K562 (cell line): ENCODE data around the gene GDF15. TPM values are rescaled to one million over a fixed set of nuclear protein-coding genes. Genes with fewer than 3 reads are reported as not detected.

ENCODE experiments used
- ATF1 ChIP-seq, 2 experiments: fragments of 450-650 bp in 1 of 2; IDR thresholded peaks; 2 replicates each; pipeline ENCODE4 v1.6.1; 2016; ENCODE audit warnings: missing compliant biosample characterization in 1 of 2, missing genetic modification characterization in 1 of 2
- CEBPG ChIP-seq, 3 experiments: fragments of 200-800 bp in 1 of 3; sonication (Bioruptor generic) in 1 of 3; sonication (generic) in 1 of 3; formaldehyde crosslinking in 1 of 3; IDR thresholded peaks in 2 of 3; conservative IDR thresholded peaks in 1 of 3; 2 replicates each; pipeline versions ENCODE4 v1.6.1 to v1.8.0; 2016 to 2022; ENCODE audit warnings: missing compliant biosample characterization in 2 of 3, missing genetic modification characterization in 2 of 3, mild to moderate bottlenecking in 1 of 3, missing genetic modification reagents in 1 of 3
- EP400 ChIP-seq: fragments of 450-650 bp; IDR thresholded peaks from 2 replicates; pipeline ENCODE4 v1.6.1; 2017; ENCODE audit warnings: antibody characterized with exemption, mild to moderate bottlenecking, moderate library complexity
- ETS2 ChIP-seq: IDR thresholded peaks from 2 replicates; pipeline ENCODE4 v1.6.1; 2016; ENCODE audit warnings: borderline replicate concordance, missing genetic modification characterization, mild to moderate bottlenecking, moderate library complexity, missing compliant biosample characterization; ENCODE audit not compliant: poor library complexity, severe bottlenecking
- FOXJ2 ChIP-seq: fragments of 200-800 bp; sonication (Bioruptor generic); IDR thresholded peaks from 2 replicates; pipeline ENCODE4 v1.6.1; 2016; ENCODE audit warnings: missing genetic modification characterization, missing compliant biosample characterization
- HCFC1 ChIP-seq: IDR thresholded peaks from 2 replicates; pipeline ENCODE4 v1.6.1; 2012; ENCODE audit warnings: low read depth, low read length, improper control_type of control experiment
- HLTF ChIP-seq: fragments of 450-650 bp; IDR thresholded peaks from 2 replicates; pipeline ENCODE4 v1.6.1; 2016
- HMG20A ChIP-seq: fragments of 450-650 bp; formaldehyde crosslinking; conservative IDR thresholded peaks from 2 replicates; pipeline ENCODE4 v1.4.0; 2020; ENCODE audit warnings: mild to moderate bottlenecking, mixed read lengths
- MECOM ChIP-seq: fragments of 250-450 bp; sonication (Bioruptor Pico); IDR thresholded peaks from 2 replicates; pipeline ENCODE4 v1.8.0; 2022; ENCODE audit warnings: inconsistent platforms
- MEF2D ChIP-seq: conservative IDR thresholded peaks from 2 replicates; pipeline ENCODE4 v1.6.1; 2016; ENCODE audit warnings: low read depth, missing genetic modification characterization, missing compliant biosample characterization
- MEIS2 ChIP-seq: fragments of 450-650 bp; IDR thresholded peaks from 2 replicates; pipeline ENCODE4 v1.6.1; 2014; ENCODE audit warnings: mild to moderate bottlenecking; ENCODE audit not compliant: partially characterized antibody
- POLR2A ChIP-seq: fragments of 450-650 bp; conservative IDR thresholded peaks from 2 replicates; pipeline ENCODE4 v1.6.1; 2016
- RBFOX2 ChIP-seq: fragments of 200-400 bp; formaldehyde crosslinking; IDR thresholded peaks from 2 replicates; pipeline ENCODE4 v1.6.1; 2017; ENCODE audit warnings: low read depth, mild to moderate bottlenecking, low read length, moderate library complexity
- RBM34 ChIP-seq: fragments of 200-400 bp; formaldehyde crosslinking; IDR thresholded peaks from 2 replicates; pipeline ENCODE4 v1.6.1; 2018; ENCODE audit warnings: low read length, borderline replicate concordance; ENCODE audit not compliant: insufficient read depth
- SIN3B ChIP-seq: fragments of 450-650 bp; IDR thresholded peaks from 2 replicates; pipeline ENCODE4 v1.6.1; 2017; ENCODE audit warnings: low read depth, mild to moderate bottlenecking, moderate library complexity
- STAT5A ChIP-seq: IDR thresholded peaks from 2 replicates; pipeline ENCODE4 v1.6.1; 2012; ENCODE audit warnings: low read length, inconsistent platforms, borderline replicate concordance
- SUPT5H ChIP-seq: fragments of 450-650 bp; IDR thresholded peaks from 2 replicates; pipeline ENCODE4 v1.6.1; 2016
- TBP ChIP-seq: optimal IDR thresholded peaks from 2 replicates; pipeline ENCODE3; 2011; ENCODE audit warnings: low read depth, low read length, improper control_type of control experiment
- TCF7L2 ChIP-seq: fragments of 150-350 bp; IDR thresholded peaks from 2 replicates; pipeline ENCODE4 v1.6.1; 2016; ENCODE audit warnings: low read depth, mild to moderate bottlenecking, low read length, moderate library complexity
- TFAM ChIP-seq: fragments of 250-450 bp; sonication (Bioruptor Pico); conservative IDR thresholded peaks from 2 replicates; pipeline ENCODE4 v1.5.0; 2021; ENCODE audit warnings: mild to moderate bottlenecking, moderate library complexity
- ZBED1 ChIP-seq: IDR thresholded peaks from 2 replicates; pipeline ENCODE4 v1.6.1; 2014
- ZNF140 ChIP-seq: fragments of 250-450 bp; sonication (Bioruptor Pico); IDR thresholded peaks from 2 replicates; pipeline ENCODE4 v1.8.0; 2021; ENCODE audit warnings: moderate library complexity, mild to moderate bottlenecking, inconsistent platforms
- ZNF175 ChIP-seq: fragments of 200-800 bp; sonication (Bioruptor generic); IDR thresholded peaks from 2 replicates; pipeline ENCODE4 v1.6.1; 2016; ENCODE audit warnings: low read depth, mild to moderate bottlenecking, missing genetic modification characterization, missing compliant biosample characterization
- ZNF224 ChIP-seq: sonication (generic); formaldehyde crosslinking; IDR thresholded peaks from 2 replicates; pipeline ENCODE4 v1.8.0; 2022; ENCODE audit warnings: mild to moderate bottlenecking, missing genetic modification reagents
- ZNF76 ChIP-seq: fragments of 250-450 bp; sonication (Bioruptor Pico); IDR thresholded peaks from 2 replicates; pipeline ENCODE4 v1.4.0; 2020; ENCODE audit warnings: mild to moderate bottlenecking, moderate library complexity, borderline replicate concordance
- polyA plus RNA-seq, 8 experiments: library from polyadenylated mRNA; depleted of rRNA in 4 of 8; stranded (reverse) in 5 of 8; unstranded in 3 of 8; fragments of >200 nt; fragmentation: Nextera tagmentation in 2 of 8; fragmentation: Illumina TruSeq in 1 of 8; extraction: Ambion mirVana in 2 of 8; extraction: Trizol in 1 of 8; gene quantifications; 2 replicates each; pipeline versions ENCODE4 v1.2.1 to v1.2.3, GENCODE V29; 2011 to 2014; ENCODE audit warnings: inconsistent platforms in 1 of 8, missing spikeins in 1 of 8
- total RNA-seq, 7 experiments: library from RNA; depleted of rRNA in 6 of 7; stranded (reverse); fragments of >200 nt in 6 of 7; fragmentation: Illumina TruSeq in 2 of 7; extraction: Trizol in 2 of 7; gene quantifications; 2 replicates each; pipeline versions ENCODE4 v1.2.1 to v1.2.3, GENCODE V29; 2011 to 2021; ENCODE audit warnings: low replicate concordance in 1 of 7
- TF ChIP-seq, protein P1 (sequence below): fragments of 450-650 bp; IDR thresholded peaks from 2 replicates; pipeline ENCODE4 v1.6.1; 2016; ENCODE audit warnings: low read depth, mild to moderate bottlenecking, moderate library complexity
- TF ChIP-seq, protein P2 (sequence below): fragments of 450-650 bp; formaldehyde crosslinking; conservative IDR thresholded peaks from 2 replicates; pipeline ENCODE4 v1.4.0; 2022; ENCODE audit warnings: mild to moderate bottlenecking, missing genetic modification characterization

GDF15 gene
- total and polyA plus RNA-seq, 9 of the 15 experiments (the other 6 are each of a cell fraction or from before 2014, with no cell fraction given) = 2.3 to 82.4 (median 12.5) TPM

DNA sequence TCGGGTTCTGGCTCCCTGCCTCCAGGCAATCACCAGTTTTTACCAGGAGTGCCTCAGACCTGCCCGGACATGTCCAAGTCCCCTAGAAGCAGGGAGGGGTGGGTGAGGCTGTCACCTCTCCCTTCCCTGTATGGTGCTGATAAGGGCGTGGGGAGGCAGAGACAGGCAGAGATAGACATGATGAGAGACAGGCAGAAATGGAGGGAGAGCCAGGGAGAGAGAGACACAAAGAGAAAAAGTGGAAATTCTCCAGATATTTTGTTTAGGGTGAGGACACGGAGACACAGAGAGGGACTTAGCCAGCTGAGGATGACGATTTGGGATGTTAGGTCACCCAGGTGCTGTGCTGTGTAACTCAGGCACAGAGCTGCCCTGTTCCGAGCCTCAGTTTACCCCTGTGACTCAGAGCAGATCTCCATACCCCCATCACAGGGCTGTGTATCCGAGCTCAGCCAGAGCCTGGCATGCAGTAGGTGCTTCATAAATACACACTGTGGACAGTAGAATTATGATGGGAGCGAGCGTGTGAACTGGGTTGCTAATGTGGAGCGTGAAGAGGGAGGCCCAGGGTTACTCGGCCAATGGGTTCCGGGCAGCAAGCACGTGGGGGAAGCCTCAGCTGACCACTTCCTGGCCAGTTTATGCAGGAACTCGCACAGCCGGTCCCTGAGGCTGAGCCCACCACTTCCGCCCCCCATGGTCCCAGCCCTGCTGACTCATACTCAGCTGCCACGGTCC is 11.9 kb upstream of the GDF15 start (continued):
- TF ChIP-seq HCFC1 = peak; percentile 74
- TF ChIP-seq CEBPG (CRISPR knock-in tag; IDR thresholded peaks at IDR 0.05) = 0 out of 2 replicates have a peak, but pooled peaks have one; percentile 9
- no peak for TF ChIP-seq CEBPG (tag; conservative IDR thresholded peaks at IDR 0.05 in 1 of 2, IDR thresholded peaks at IDR 0.05 in 1 of 2)
- TF ChIP-seq ZNF140 (CRISPR knock-in tag) = no peak
- peak; percentile 81 for TF ChIP-seq RBFOX2
- TF ChIP-seq TFAM (CRISPR knock-in tag) = no peak
- peak; percentile 47; the same call in 1 of the 2 replicates for TF ChIP-seq MEF2D
- TF ChIP-seq ZBED1 = 0 out of 2 replicates have a peak, but pooled peaks have one; percentile 34
- TF ChIP-seq ZNF76 (CRISPR knock-in tag) = no peak; the same call in 1 of the 2 replicates
- TF ChIP-seq TCF7L2 = no peak
- peak; percentile 60; the same call in 1 of the 2 replicates for TF ChIP-seq ZNF175 (CRISPR knock-in tag)
- TF ChIP-seq RBM34 = no peak
- TF ChIP-seq STAT5A = peak; percentile 77
- TF ChIP-seq HMG20A (CRISPR knock-in tag) = no peak
- TF ChIP-seq SIN3B = peak; percentile 59; the same call in 1 of the 2 replicates
- TF ChIP-seq MECOM (CRISPR knock-in tag) = peak; percentile 85
- TF ChIP-seq, protein P1, sequence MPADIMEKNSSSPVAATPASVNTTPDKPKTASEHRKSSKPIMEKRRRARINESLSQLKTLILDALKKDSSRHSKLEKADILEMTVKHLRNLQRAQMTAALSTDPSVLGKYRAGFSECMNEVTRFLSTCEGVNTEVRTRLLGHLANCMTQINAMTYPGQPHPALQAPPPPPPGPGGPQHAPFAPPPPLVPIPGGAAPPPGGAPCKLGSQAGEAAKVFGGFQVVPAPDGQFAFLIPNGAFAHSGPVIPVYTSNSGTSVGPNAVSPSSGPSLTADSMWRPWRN = 0 out of 2 replicates have a peak, but pooled peaks have one; percentile 6
- TF ChIP-seq POLR2A = peak; percentile 84
- TF ChIP-seq ATF1 (CRISPR knock-in tag; IDR thresholded peaks at IDR 0.05) = no peak
- TF ChIP-seq ATF1 (tag; IDR thresholded peaks at IDR 0.05) = peak; percentile 86
- peak; percentile 24; the same call in 1 of the 2 replicates for TF ChIP-seq HLTF
- peak; percentile 95 for TF ChIP-seq MEIS2
- TF ChIP-seq EP400 = peak; percentile 93
- peak; percentile 87 for TF ChIP-seq FOXJ2 (tag)
- TF ChIP-seq TBP = peak; percentile 45
- TF ChIP-seq ETS2 (tag) = no peak
- TF ChIP-seq SUPT5H = peak; percentile 70
- TF ChIP-seq, protein P2, sequence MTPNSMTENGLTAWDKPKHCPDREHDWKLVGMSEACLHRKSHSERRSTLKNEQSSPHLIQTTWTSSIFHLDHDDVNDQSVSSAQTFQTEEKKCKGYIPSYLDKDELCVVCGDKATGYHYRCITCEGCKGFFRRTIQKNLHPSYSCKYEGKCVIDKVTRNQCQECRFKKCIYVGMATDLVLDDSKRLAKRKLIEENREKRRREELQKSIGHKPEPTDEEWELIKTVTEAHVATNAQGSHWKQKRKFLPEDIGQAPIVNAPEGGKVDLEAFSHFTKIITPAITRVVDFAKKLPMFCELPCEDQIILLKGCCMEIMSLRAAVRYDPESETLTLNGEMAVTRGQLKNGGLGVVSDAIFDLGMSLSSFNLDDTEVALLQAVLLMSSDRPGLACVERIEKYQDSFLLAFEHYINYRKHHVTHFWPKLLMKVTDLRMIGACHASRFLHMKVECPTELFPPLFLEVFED (CRISPR knock-in tag) = peak; percentile 82
- no peak for TF ChIP-seq ZNF224 (CRISPR knock-in tag)
